ENCODE results near the gene SRSF6. TPM values are rescaled to one million over a fixed set of nuclear protein-coding genes. Genes with fewer than 3 reads are reported as not detected.
"Not testable (repeated sequence)": the region's sequence is repeated elsewhere in the genome, so short reads cannot be mapped to it uniquely, and the experiment has no call there.

The SRSF6 gene
- total and polyA plus RNA-seq, 9 donors, result 72.5 to 181 (median 150) TPM

GRCh38 chr20:43472671-43473380 lies 15.1 kb downstream of the SRSF6 start:
- Histone ChIP-seq H3K27ac (ENCODE audit: low read length) (no peak overlapping the region), H3K27me3 (ENCODE audit: control insufficient read depth, insufficient read depth, low read length) (no peaks in the 10 kb centered on the region)
- 100% methylated on average over 1 of the region's 11 CpGs for WGBS (ENCODE audit: insufficient coverage)

GRCh38 chr20:43473381-43473704 lies 15.6 kb downstream of the SRSF6 start:
- no peak for DNase-seq
- Histone ChIP-seq H3K4me3 (ENCODE audit: low read length) (no peak overlapping the region), H3K4me1 (ENCODE audit: control insufficient read depth, insufficient read depth, low read length) (peaks cover 2% of the 10 kb centered on the region), H3K9me3 (replicated peaks; ENCODE audit: control insufficient read depth, low read depth, low read length) (no peaks in the 10 kb centered on the region), H3K36me3 (ENCODE audit: control insufficient read depth, insufficient read depth, low read length) (peaks cover 15% of the 10 kb centered on the region), H3K27ac (ENCODE audit: low read length) (no peak overlapping the region), H3K27me3 (ENCODE audit: control insufficient read depth, insufficient read depth, low read length) (no peaks in the 10 kb centered on the region)
- WGBS (ENCODE audit: insufficient coverage), result 84% methylated on average over 3 of the region's 4 CpGs

More at GRCh38 chr20:43472671-43473380, 15.1 kb downstream of the SRSF6 start:
- H3K36me3 ChIP-seq (ENCODE audit: control insufficient read depth, insufficient read depth, low read length), result peaks cover 19% of the 10 kb centered on the region
- H3K4me1 ChIP-seq (ENCODE audit: control insufficient read depth, insufficient read depth, low read length), result peaks cover 2% of the 10 kb centered on the region
- H3K4me3 ChIP-seq (ENCODE audit: low read length), result no peak overlapping the region
- no peaks in the 10 kb centered on the region for H3K9me3 ChIP-seq (replicated peaks; ENCODE audit: control insufficient read depth, low read depth, low read length)
- no peak for DNase-seq

GRCh38 chr20:43477193-43477592 lies 19.5 kb downstream of the SRSF6 start:
- WGBS (ENCODE audit: insufficient coverage), result 79% methylated on average over 2 of the region's 3 CpGs

GRCh38 chr20:43477619-43478018 lies 19.9 kb downstream of the SRSF6 start:
- Histone ChIP-seq H3K27ac (ENCODE audit: low read length) (peak overlapping the region; percentile 49), H3K4me3 (ENCODE audit: low read length) (no peak overlapping the region), H3K27me3 (ENCODE audit: control insufficient read depth, insufficient read depth, low read length) (no peaks in the 10 kb centered on the region), H3K36me3 (ENCODE audit: control insufficient read depth, insufficient read depth, low read length) (peaks cover 2% of the 10 kb centered on the region), H3K4me1 (ENCODE audit: control insufficient read depth, insufficient read depth, low read length) (peaks cover 2% of the 10 kb centered on the region), H3K9me3 (replicated peaks; ENCODE audit: control insufficient read depth, low read depth, low read length) (peaks cover 3% of the 10 kb centered on the region)
- peak; percentile 33 for DNase-seq
- WGBS (ENCODE audit: insufficient coverage), result no CpG with 5 or more reads among the region's 4 CpGs

More at GRCh38 chr20:43477193-43477592, 19.5 kb downstream of the SRSF6 start:
- H3K27me3 ChIP-seq (ENCODE audit: control insufficient read depth, insufficient read depth, low read length), result no peaks in the 10 kb centered on the region
- peaks cover 3% of the 10 kb centered on the region for H3K9me3 ChIP-seq (replicated peaks; ENCODE audit: control insufficient read depth, low read depth, low read length)
- H3K4me1 ChIP-seq (ENCODE audit: control insufficient read depth, insufficient read depth, low read length), result peaks cover 2% of the 10 kb centered on the region
- no peak overlapping the region for H3K4me3 ChIP-seq (ENCODE audit: low read length)
- peaks cover 4% of the 10 kb centered on the region for H3K36me3 ChIP-seq (ENCODE audit: control insufficient read depth, insufficient read depth, low read length)
- peak overlapping the region; percentile 49 for H3K27ac ChIP-seq (ENCODE audit: low read length)
- DNase-seq, result peak; percentile 35

GRCh38 chr20:43490038-43490437 lies 32.3 kb downstream of the SRSF6 start:
- H3K9me3 ChIP-seq (replicated peaks; ENCODE audit: control insufficient read depth, low read depth, low read length), result no peaks in the 10 kb centered on the region
- H3K27ac ChIP-seq (ENCODE audit: low read length), result no peak overlapping the region
- no peaks in the 10 kb centered on the region for H3K4me1 ChIP-seq (ENCODE audit: control insufficient read depth, insufficient read depth, low read length)
- no peaks in the 10 kb centered on the region for H3K27me3 ChIP-seq (ENCODE audit: control insufficient read depth, insufficient read depth, low read length)
- no peak for DNase-seq
- no peaks in the 10 kb centered on the region for H3K36me3 ChIP-seq (ENCODE audit: control insufficient read depth, insufficient read depth, low read length)
- no peak overlapping the region for H3K4me3 ChIP-seq (ENCODE audit: low read length)
- 78% methylated on average over 2 of the region's 2 CpGs for WGBS (ENCODE audit: insufficient coverage)

GRCh38 chr20:43492101-43492500 lies 34.4 kb downstream of the SRSF6 start:
- Histone ChIP-seq H3K9me3 (replicated peaks; ENCODE audit: control insufficient read depth, low read depth, low read length) (no peaks in the 10 kb centered on the region), H3K27ac (ENCODE audit: low read length) (no peak overlapping the region), H3K27me3 (ENCODE audit: control insufficient read depth, insufficient read depth, low read length) (no peaks in the 10 kb centered on the region), H3K4me1 (ENCODE audit: control insufficient read depth, insufficient read depth, low read length) (no peaks in the 10 kb centered on the region), H3K4me3 (ENCODE audit: low read length) (no peak overlapping the region), H3K36me3 (ENCODE audit: control insufficient read depth, insufficient read depth, low read length) (no peaks in the 10 kb centered on the region)
- 90% methylated on average over 2 of the region's 3 CpGs for WGBS (ENCODE audit: insufficient coverage)
- no peak for DNase-seq

- H3K36me3 ChIP-seq (ENCODE audit: control insufficient read depth, insufficient read depth, low read length), result no peaks in the 10 kb centered on the region
- no peaks in the 10 kb centered on the region for H3K9me3 ChIP-seq (replicated peaks; ENCODE audit: control insufficient read depth, low read depth, low read length)
- H3K27me3 ChIP-seq (ENCODE audit: control insufficient read depth, insufficient read depth, low read length), result no peaks in the 10 kb centered on the region
- no peaks in the 10 kb centered on the region for H3K4me1 ChIP-seq (ENCODE audit: control insufficient read depth, insufficient read depth, low read length)
- DNase-seq, result no peak
- H3K27ac ChIP-seq (ENCODE audit: low read length), result no peak overlapping the region
- no peak overlapping the region for H3K4me3 ChIP-seq (ENCODE audit: low read length)
- 43% methylated on average over 2 of the region's 2 CpGs for WGBS (ENCODE audit: insufficient coverage)
These were observed 37.7 kb downstream of the SRSF6 start for GRCh38 chr20:43495388-43495787.

- not testable (repeated sequence) for H3K4me3 ChIP-seq (ENCODE audit: low read length); DNase-seq; H3K27ac ChIP-seq (ENCODE audit: low read length); H3K36me3 ChIP-seq (ENCODE audit: control insufficient read depth, insufficient read depth, low read length); H3K4me1 ChIP-seq (ENCODE audit: control insufficient read depth, insufficient read depth, low read length); H3K9me3 ChIP-seq (replicated peaks; ENCODE audit: control insufficient read depth, low read depth, low read length)
- peaks cover 16% of the 10 kb centered on the region for H3K27me3 ChIP-seq (ENCODE audit: control insufficient read depth, insufficient read depth, low read length)
- no CpG with 5 or more reads among the region's 8 CpGs for WGBS (ENCODE audit: insufficient coverage)
These were observed 44.3 kb downstream of the SRSF6 start for GRCh38 chr20:43502021-43502420.

- Histone ChIP-seq H3K9me3 (replicated peaks; ENCODE audit: control insufficient read depth, low read depth, low read length) (no peaks in the 10 kb centered on the region), H3K27ac (ENCODE audit: low read length) (no peak overlapping the region), H3K36me3 (ENCODE audit: control insufficient read depth, insufficient read depth, low read length) (no peaks in the 10 kb centered on the region), H3K27me3 (ENCODE audit: control insufficient read depth, insufficient read depth, low read length) (peaks cover 30% of the 10 kb centered on the region), H3K4me1 (ENCODE audit: control insufficient read depth, insufficient read depth, low read length) (peaks cover 7% of the 10 kb centered on the region), H3K4me3 (ENCODE audit: low read length) (no peak overlapping the region)
- DNase-seq, result no peak
- 96% methylated on average over 4 of the region's 7 CpGs for WGBS (ENCODE audit: insufficient coverage)
These were observed 48.5 kb downstream of the SRSF6 start for GRCh38 chr20:43506238-43506637.

- H3K4me1 ChIP-seq (ENCODE audit: control insufficient read depth, insufficient read depth, low read length), result peaks cover 7% of the 10 kb centered on the region
- peaks cover 30% of the 10 kb centered on the region for H3K27me3 ChIP-seq (ENCODE audit: control insufficient read depth, insufficient read depth, low read length)
- H3K36me3 ChIP-seq (ENCODE audit: control insufficient read depth, insufficient read depth, low read length), result no peaks in the 10 kb centered on the region
- peak within 1 kb of the TSS; percentile 43 for H3K4me3 ChIP-seq (ENCODE audit: low read length)
- WGBS (ENCODE audit: insufficient coverage), result 4% methylated on average over 84 of the region's 95 CpGs
- DNase-seq, result peak; percentile 40
- H3K27ac ChIP-seq (ENCODE audit: low read length), result no peak within 1 kb of the TSS
- H3K9me3 ChIP-seq (replicated peaks; ENCODE audit: control insufficient read depth, low read depth, low read length), result no peaks in the 10 kb centered on the region
These were observed 49.7 kb downstream of the SRSF6 start, which contains the start of gene L3MBTL1 for GRCh38 chr20:43507150-43508080. Gene L3MBTL1, plus strand, starts transcription at chr20:43507697. Its CDS starts 5,807 bp downstream, at chr20:43513504.

All from muscle of leg (tissue), 11 donors.